CD4-positive, CD25-positive, alpha-beta regulatory T cell (primary cell): ENCODE measurements around the gene PCP4. TPM values are rescaled to one million over a fixed set of nuclear protein-coding genes. Genes with fewer than 3 reads are reported as not detected.
A peak's percentile ranks its signal among the peaks of the same experiment; 100 is the strongest.

Experiments
- ATAC-seq, 2 donors: fragments of 150-1000 bp; cut with Tn5 transposase; one replicate each; pipeline ENCODE4 v1.10.0; 2021; ENCODE audit warnings: low read depth in 2 of 2, moderate number of reproducible peaks in 2 of 2, moderate library complexity in 1 of 2
- DNase-seq, 3 donors: peaks; one replicate each; pipeline versions ENCODE4 v3.0.0 to v3.0.0-alpha.2; 2012 to 2022; ENCODE audit warnings: mixed read lengths in 1 of 3
- H3K27ac ChIP-seq: one replicate; pipeline ENCODE4 v1.7.0; 2013; ENCODE audit warnings: mild to moderate bottlenecking, low read length; ENCODE audit not compliant: insufficient read depth, poor library complexity, severe bottlenecking
- H3K27me3 ChIP-seq: one replicate; pipeline ENCODE4 v1.7.0; 2013; ENCODE audit warnings: low read length; ENCODE audit not compliant: control insufficient read depth, insufficient read depth
- H3K36me3 ChIP-seq: one replicate; pipeline ENCODE4 v1.7.0; 2013; ENCODE audit warnings: mild to moderate bottlenecking, low read length, moderate library complexity; ENCODE audit not compliant: control insufficient read depth, insufficient read depth
- H3K4me1 ChIP-seq: 2 replicates; pipeline ENCODE4 v1.7.0; 2013; ENCODE audit warnings: mild to moderate bottlenecking, low read length; ENCODE audit not compliant: insufficient read depth, control insufficient read depth, poor library complexity, severe bottlenecking
- H3K4me3 ChIP-seq: one replicate; pipeline ENCODE4 v1.7.0; 2013; ENCODE audit warnings: low read depth, mild to moderate bottlenecking, low read length, moderate library complexity
- H3K9me3 ChIP-seq, 2 experiments: 1 replicate in 1 of 2; 2 replicates in 1 of 2; pipeline ENCODE4 v1.7.0; 2013; ENCODE audit warnings: low read length in 2 of 2, mild to moderate bottlenecking in 1 of 2, moderate library complexity in 1 of 2; ENCODE audit not compliant: control insufficient read depth in 2 of 2
- H3K27ac Mint-ChIP-seq, 3 donors: one replicate each; pipeline ENCODE4 v1.8.0; 2020 to 2022; ENCODE audit warnings: mild to moderate bottlenecking in 3 of 3, mixed read lengths in 3 of 3, moderate library complexity in 2 of 3
- H3K27me3 Mint-ChIP-seq: one replicate; pipeline ENCODE4 v1.8.0; 2022; ENCODE audit warnings: mild to moderate bottlenecking, mixed read lengths
- H3K36me3 Mint-ChIP-seq: one replicate; pipeline ENCODE4 v1.8.0; 2020; ENCODE audit warnings: mixed read lengths
- H3K4me1 Mint-ChIP-seq, 4 donors: one replicate each; pipeline ENCODE4 v1.8.0; 2020 to 2022; ENCODE audit warnings: mixed read lengths in 4 of 4, mild to moderate bottlenecking in 1 of 4
- H3K4me3 Mint-ChIP-seq, 4 donors: one replicate each; pipeline ENCODE4 v1.8.0; 2020 to 2022; ENCODE audit warnings: mild to moderate bottlenecking in 4 of 4, mixed read lengths in 4 of 4, moderate library complexity in 3 of 4
- H3K9me3 Mint-ChIP-seq, 7 donors: one replicate each; pipeline ENCODE4 v1.8.0; 2020 to 2022; ENCODE audit warnings: mixed read lengths in 7 of 7, mild to moderate bottlenecking in 3 of 7, moderate library complexity in 2 of 7
- polyA plus RNA-seq, 4 donors: library from polyadenylated mRNA; unstranded; fragments of 300-500 nt; fragmentation: Illumina TruSeq; gene quantifications; one replicate each; pipeline ENCODE4 v1.2.3, GENCODE V29; 2021
- total RNA-seq: library from RNA; stranded (reverse); gene quantifications from one replicate; pipeline ENCODE4 v1.2.3, GENCODE V29; 2022

PCP4 gene
- total RNA-seq (not detected), polyA plus RNA-seq (not detected)

DNA sequence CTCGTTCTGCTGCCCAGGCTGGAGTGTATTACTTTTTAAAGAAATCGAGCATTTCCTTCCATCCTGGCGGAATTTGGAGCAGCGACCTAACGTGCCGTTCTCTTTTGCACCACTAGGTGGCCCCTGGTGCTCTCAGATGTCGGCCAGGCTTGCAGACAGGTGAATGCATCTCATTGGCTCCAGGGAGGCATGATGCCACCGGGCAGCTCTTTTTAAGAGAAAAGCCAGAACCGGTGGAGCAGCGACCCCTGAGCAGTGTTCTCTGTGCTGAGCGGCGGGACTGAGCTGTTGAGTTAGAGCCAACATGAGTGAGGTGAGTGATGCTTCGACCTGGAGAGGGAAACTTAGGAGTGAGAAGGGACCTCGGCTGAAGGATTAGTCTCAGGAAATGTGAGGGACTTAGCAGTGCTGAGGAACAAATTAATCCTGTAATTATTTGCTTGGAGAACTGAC, at the start of gene PCP4:
TSS of gene PCP4 (plus strand) at position 241 of the 453 bp plus-strand sequence. CDS start at position 305, 64 bp downstream.
- Mint-ChIP-seq H3K4me3 (no peak within 1 kb of the TSS), H3K4me1 (no peaks in the 10 kb centered on the region), H3K27ac (no peak within 1 kb of the TSS), H3K36me3 (no peaks in the 10 kb centered on the region), H3K9me3 (peaks cover 0 to 3% (median 0%) of the 10 kb centered on the region in 7 donors), H3K27me3 (peaks cover 6% of the 10 kb centered on the region)
- DNase-seq (peak in 1 of 3 donors; percentile 30), ATAC-seq (no peak)
- H3K27ac ChIP-seq: no peak within 1 kb of the TSS
- H3K4me3 ChIP-seq: no peak within 1 kb of the TSS
- no peaks in the 10 kb centered on the region for H3K36me3 ChIP-seq
- H3K4me1 ChIP-seq: no peaks in the 10 kb centered on the region
- H3K27me3 ChIP-seq: no peaks in the 10 kb centered on the region
- H3K9me3 ChIP-seq: no peaks in the 10 kb centered on the region

DNA sequence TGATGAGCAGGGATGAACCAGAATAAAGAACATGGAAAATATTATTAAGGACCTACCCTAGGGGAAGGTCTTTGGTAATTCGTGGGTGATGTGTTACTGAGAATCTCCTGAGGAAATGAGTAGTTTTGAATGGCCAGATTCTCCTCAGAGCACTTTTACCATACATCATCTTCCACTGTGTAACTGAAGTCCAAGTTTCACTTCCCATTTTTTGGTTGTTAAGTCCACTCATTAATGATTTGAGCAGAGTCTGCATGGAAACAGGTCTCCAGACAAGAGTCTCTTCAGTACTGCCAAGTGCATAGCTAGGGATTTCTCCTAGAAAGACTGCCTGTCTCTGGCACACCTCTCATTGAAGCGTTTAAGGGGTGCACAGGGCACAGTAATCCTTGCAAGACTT, 48.7 kb upstream of the PCP4 start:
- no peaks in the 10 kb centered on the region for H3K36me3 ChIP-seq
- no peak overlapping the region for H3K27ac ChIP-seq
- no peak overlapping the region for H3K4me3 ChIP-seq
- peaks cover 4% of the 10 kb centered on the region for H3K27me3 Mint-ChIP-seq
- no peaks in the 10 kb centered on the region for H3K4me1 ChIP-seq
- H3K27ac Mint-ChIP-seq: no peak overlapping the region
- H3K27me3 ChIP-seq: no peaks in the 10 kb centered on the region
- peaks cover 0 to 7% (median 4%) of the 10 kb centered on the region in 7 donors for H3K9me3 Mint-ChIP-seq
- ATAC-seq: no peak
- H3K4me3 Mint-ChIP-seq: no peak overlapping the region
- H3K36me3 Mint-ChIP-seq: no peaks in the 10 kb centered on the region
- no peaks in the 10 kb centered on the region for H3K9me3 ChIP-seq
- no peak for DNase-seq
- no peaks in the 10 kb centered on the region for H3K4me1 Mint-ChIP-seq

DNA sequence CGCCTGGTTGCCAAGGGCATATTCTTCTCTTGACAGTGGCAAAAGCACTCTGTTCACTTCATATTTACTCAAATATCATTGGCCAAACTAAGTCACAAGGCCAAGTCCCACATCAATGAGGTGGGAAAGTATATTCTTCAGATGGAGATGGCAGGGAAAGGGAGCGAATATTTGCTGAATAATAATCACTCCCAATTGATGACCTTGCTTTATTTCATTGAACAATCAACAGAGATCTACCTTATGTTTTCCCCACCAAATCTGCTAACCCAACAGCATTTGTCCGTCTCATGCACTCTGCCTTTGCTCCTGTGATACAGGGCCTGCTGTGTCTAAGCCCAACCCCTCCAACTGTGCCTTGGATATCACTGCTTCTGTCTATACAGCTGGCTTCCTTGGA, 45.2 kb upstream of the PCP4 start:
- no peaks in the 10 kb centered on the region for H3K27me3 ChIP-seq
- H3K4me1 ChIP-seq: no peaks in the 10 kb centered on the region
- H3K9me3 ChIP-seq: no peaks in the 10 kb centered on the region
- DNase-seq (no peak), ATAC-seq (no peak)
- H3K27ac ChIP-seq: no peak overlapping the region
- no peak overlapping the region for H3K27ac Mint-ChIP-seq
- no peaks in the 10 kb centered on the region for H3K36me3 ChIP-seq
- H3K9me3 Mint-ChIP-seq: peaks cover 1 to 7% (median 5%) of the 10 kb centered on the region in 7 donors
- H3K4me3 ChIP-seq: no peak overlapping the region
- H3K4me1 Mint-ChIP-seq: no peaks in the 10 kb centered on the region
- no peaks in the 10 kb centered on the region for H3K36me3 Mint-ChIP-seq
- H3K27me3 Mint-ChIP-seq: no peaks in the 10 kb centered on the region
- H3K4me3 Mint-ChIP-seq: no peak overlapping the region

DNA sequence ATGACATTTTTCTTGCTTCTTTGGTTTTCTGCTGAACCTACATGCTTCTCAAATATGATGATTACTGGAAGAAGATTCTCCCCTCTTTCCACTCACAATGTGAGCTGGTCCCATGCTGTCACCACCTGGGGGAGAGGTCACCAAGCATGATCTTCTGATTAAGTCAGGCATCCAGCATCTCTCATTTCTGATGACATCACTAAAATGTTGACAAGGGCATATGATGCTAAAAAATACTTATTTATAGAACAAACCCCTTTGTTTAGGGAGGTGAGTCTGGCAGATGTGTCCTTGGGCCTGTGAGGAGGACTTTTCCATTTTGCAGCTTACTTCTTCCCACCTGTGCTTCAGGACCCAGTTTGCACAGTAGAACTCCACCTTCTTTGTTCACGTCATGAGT, 42.0 kb upstream of the PCP4 start:
- Histone ChIP-seq H3K27ac (no peak overlapping the region), H3K4me1 (no peaks in the 10 kb centered on the region), H3K36me3 (no peaks in the 10 kb centered on the region), H3K9me3 (no peaks in the 10 kb centered on the region), H3K27me3 (no peaks in the 10 kb centered on the region), H3K4me3 (no peak overlapping the region)
- Mint-ChIP-seq H3K36me3 (no peaks in the 10 kb centered on the region), H3K9me3 (peaks cover 0 to 13% (median 6%) of the 10 kb centered on the region in 7 donors), H3K27me3 (no peaks in the 10 kb centered on the region), H3K27ac (no peak overlapping the region), H3K4me1 (no peaks in the 10 kb centered on the region), H3K4me3 (no peak overlapping the region)
- no peak for DNase-seq
- ATAC-seq: no peak

DNA sequence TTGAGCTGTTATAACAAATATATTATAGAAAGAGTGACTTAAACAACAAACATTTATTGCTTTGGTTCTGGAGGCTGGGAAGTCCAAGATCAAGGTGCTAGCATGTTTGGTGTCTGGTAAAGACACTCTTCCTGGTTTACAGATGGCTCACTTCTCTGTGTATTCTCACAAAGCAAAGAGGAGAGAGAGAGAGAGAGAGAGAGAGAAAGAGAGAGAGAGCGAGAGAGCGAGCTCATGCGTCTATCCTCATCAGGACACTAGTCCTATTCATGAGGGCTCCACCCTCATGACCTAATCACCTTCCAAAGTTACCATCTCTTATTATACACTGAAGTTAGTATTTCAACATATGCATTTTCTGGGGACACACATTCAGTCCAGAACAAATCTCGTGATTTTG, 32.7 kb upstream of the PCP4 start:
- no peaks in the 10 kb centered on the region for H3K27me3 ChIP-seq
- no peak for DNase-seq
- no peak overlapping the region for H3K4me3 ChIP-seq
- no peaks in the 10 kb centered on the region for H3K36me3 ChIP-seq
- H3K36me3 Mint-ChIP-seq: no peaks in the 10 kb centered on the region
- H3K27ac Mint-ChIP-seq: no peak overlapping the region
- H3K9me3 ChIP-seq: no peaks in the 10 kb centered on the region
- no peaks in the 10 kb centered on the region for H3K27me3 Mint-ChIP-seq
- H3K4me1 ChIP-seq: no peaks in the 10 kb centered on the region
- peaks cover 0 to 8% (median 0%) of the 10 kb centered on the region in 7 donors for H3K9me3 Mint-ChIP-seq
- H3K4me1 Mint-ChIP-seq: no peaks in the 10 kb centered on the region
- no peak for ATAC-seq
- H3K4me3 Mint-ChIP-seq: no peak overlapping the region
- no peak overlapping the region for H3K27ac ChIP-seq

DNA sequence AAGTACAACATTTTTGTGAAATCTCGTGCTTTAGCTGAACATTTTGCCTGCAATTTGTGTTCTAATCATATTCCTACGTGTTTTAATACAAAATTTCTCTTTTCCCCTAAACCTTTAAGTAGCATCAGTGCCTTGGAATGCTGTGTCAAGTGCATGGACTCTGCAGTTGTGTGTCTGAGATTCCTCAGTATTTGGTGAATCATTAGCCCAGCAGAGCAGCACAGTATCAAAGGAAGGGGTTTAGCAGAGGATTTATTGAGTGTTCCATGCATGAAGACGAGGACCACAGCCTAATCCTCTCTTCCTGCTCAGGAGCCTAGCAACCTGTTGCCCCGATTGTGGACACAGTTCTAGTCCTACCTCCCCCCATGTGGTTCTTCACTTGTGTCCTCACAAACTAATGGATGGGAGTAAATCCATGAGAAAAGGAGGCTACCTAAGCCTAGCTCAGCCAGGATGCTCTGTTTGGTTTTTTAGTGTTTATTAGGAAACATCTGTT, 29.3 kb upstream of the PCP4 start:
- H3K27ac Mint-ChIP-seq: no peak overlapping the region
- H3K9me3 Mint-ChIP-seq: peaks cover 0 to 8% (median 1%) of the 10 kb centered on the region in 7 donors
- H3K4me3 Mint-ChIP-seq: no peak overlapping the region
- H3K27me3 Mint-ChIP-seq: no peaks in the 10 kb centered on the region
- no peak overlapping the region for H3K27ac ChIP-seq
- H3K4me3 ChIP-seq: no peak overlapping the region
- no peaks in the 10 kb centered on the region for H3K36me3 ChIP-seq
- DNase-seq: no peak
- ATAC-seq: no peak
- H3K27me3 ChIP-seq: no peaks in the 10 kb centered on the region
- H3K4me1 Mint-ChIP-seq: no peaks in the 10 kb centered on the region
- no peaks in the 10 kb centered on the region for H3K36me3 Mint-ChIP-seq
- no peaks in the 10 kb centered on the region for H3K4me1 ChIP-seq
- H3K9me3 ChIP-seq: no peaks in the 10 kb centered on the region

DNA sequence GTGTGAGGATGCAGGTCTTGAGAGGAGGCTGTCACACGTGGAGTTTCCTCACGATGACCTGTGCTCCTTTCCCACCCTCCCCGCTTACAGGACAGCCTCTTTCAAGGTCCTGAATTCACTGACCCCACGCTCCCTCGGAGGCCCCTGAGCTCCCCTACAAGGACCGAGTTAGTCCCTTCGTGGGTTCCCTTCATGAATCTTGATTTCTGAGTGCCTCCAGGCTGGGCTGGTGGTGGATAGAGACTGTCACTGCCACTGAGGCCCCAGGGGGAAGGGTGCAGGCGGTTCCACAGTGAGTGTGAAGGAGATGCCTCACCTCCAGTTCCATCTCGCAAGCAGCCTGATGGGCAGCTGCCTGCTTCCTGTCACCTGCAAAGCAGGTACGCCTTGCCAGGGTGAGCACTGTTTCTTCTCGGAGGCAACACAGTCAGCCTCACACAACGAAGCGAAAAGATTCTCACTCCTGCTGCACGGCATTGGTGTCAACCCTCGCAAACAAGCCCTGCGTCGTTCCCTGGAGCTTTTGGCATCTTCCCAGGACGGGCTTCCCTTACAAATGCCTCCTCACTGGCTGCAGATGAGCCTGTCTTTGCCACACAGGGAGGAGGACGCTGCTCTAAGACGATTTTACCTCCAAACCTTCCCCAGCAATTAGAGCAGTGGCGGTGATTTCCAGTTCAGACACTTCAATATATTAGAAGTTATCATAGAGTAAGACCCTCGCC, 26.7 kb upstream of the PCP4 start:
- no peaks in the 10 kb centered on the region for H3K9me3 ChIP-seq
- H3K27me3 Mint-ChIP-seq: no peaks in the 10 kb centered on the region
- H3K36me3 Mint-ChIP-seq: no peaks in the 10 kb centered on the region

More for the DNA sequence above, 26.7 kb upstream of the PCP4 start:
- Histone ChIP-seq H3K4me1 (no peaks in the 10 kb centered on the region), H3K36me3 (no peaks in the 10 kb centered on the region), H3K4me3 (no peak overlapping the region), H3K27ac (no peak overlapping the region), H3K27me3 (no peaks in the 10 kb centered on the region)
- no peak overlapping the region for H3K4me3 Mint-ChIP-seq
- ATAC-seq (no peak), DNase-seq (no peak)
- no peaks in the 10 kb centered on the region for H3K4me1 Mint-ChIP-seq
- H3K9me3 Mint-ChIP-seq: peaks cover 0 to 8% (median 1%) of the 10 kb centered on the region in 7 donors
- H3K27ac Mint-ChIP-seq: no peak overlapping the region
